ENCODE measurements around the gene SAMD1. TPM values are rescaled to one million over a fixed set of nuclear protein-coding genes. Genes with fewer than 3 reads are reported as not detected.
A peak's percentile ranks its signal among the peaks of the same experiment; 100 is the strongest.

The SAMD1 gene
- total RNA-seq, 1 donor: 27.9 TPM

DNA sequence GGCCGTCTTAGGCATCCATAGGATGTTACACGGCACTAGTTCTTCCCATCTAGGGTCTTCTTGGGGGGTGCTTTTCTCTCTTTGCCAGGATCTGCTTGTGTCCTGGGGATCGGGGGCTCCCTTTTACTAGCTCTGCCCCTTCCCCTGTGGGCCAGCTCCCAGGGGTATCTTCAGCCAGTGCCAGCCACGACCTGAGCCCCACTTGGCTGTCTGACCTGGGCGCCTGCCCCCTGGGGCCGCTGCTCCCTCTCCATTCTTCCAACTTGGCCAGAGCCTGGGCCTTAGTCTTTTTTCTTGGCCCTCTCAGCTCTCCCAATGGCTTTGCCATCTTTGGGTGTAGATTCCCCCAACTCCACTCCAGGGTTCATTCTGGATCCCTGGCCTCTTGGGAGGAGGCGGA, 23.9 kb upstream of the SAMD1 start:
- Histone ChIP-seq H3K4me2 (ENCODE audit: insufficient read depth, low read length) (no peak overlapping the region), H3K4me1 (ENCODE audit: insufficient read depth, low read length) (peaks cover 44% of the 10 kb centered on the region), H4K20me1 (ENCODE audit: insufficient read depth, low read length) (peaks cover 10% of the 10 kb centered on the region), H2AFZ (ENCODE audit: low read length) (no peak overlapping the region), H3K27me3 (ENCODE audit: insufficient read depth, low read length) (no peaks in the 10 kb centered on the region), H3K79me2 (ENCODE audit: insufficient read depth, low read length) (peaks cover 75% of the 10 kb centered on the region), H3K9me3 (ENCODE audit: low read depth, low read length) (no peaks in the 10 kb centered on the region), H3K27ac (ENCODE audit: low read depth, low read length) (no peak overlapping the region), H3K4me3 (ENCODE audit: insufficient read depth, low read length) (no peak overlapping the region), H3K36me3 (ENCODE audit: insufficient read depth, low read length) (peaks cover 6% of the 10 kb centered on the region)
- TF ChIP-seq, protein P1, sequence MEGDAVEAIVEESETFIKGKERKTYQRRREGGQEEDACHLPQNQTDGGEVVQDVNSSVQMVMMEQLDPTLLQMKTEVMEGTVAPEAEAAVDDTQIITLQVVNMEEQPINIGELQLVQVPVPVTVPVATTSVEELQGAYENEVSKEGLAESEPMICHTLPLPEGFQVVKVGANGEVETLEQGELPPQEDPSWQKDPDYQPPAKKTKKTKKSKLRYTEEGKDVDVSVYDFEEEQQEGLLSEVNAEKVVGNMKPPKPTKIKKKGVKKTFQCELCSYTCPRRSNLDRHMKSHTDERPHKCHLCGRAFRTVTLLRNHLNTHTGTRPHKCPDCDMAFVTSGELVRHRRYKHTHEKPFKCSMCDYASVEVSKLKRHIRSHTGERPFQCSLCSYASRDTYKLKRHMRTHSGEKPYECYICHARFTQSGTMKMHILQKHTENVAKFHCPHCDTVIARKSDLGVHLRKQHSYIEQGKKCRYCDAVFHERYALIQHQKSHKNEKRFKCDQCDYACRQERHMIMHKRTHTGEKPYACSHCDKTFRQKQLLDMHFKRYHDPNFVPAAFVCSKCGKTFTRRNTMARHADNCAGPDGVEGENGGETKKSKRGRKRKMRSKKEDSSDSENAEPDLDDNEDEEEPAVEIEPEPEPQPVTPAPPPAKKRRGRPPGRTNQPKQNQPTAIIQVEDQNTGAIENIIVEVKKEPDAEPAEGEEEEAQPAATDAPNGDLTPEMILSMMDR (IDR thresholded peaks at IDR 0.05; ENCODE audit: extremely low read depth, low read depth, low read length): no peak
- no peak for DNase-seq (ENCODE audit: insufficient read length, low spot score, missing footprints)

DNA sequence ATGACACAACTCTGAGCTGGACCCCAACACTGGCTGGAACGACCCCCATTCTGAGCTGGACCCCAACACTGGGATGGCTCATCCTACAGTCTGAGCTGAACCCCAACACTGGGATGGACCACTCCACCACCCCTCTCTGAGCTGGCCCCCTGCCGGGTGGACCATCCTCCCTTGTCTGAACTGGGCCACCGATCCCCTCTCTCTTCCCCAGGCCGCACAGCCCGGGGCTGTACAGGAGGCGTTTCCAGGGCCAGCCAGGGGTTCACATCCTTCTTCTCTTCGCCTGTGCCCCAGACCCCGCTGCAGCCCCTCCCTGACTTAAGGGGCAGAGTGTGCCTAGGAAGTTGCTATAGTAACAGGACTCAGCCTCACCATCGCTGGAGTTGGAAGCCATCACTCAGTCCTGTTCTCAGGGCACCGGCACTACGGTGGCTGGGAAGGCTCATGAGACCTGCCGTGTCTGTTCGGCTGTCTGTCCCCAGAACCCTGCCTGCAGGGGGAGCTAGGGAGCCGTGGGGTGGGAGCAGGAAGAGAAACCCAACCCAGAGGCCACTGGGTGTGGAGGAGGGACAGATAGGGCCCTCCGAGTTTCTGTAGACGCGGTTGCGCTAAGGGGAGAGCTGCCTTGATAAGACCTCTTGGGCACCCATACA, 23.3 kb upstream of the SAMD1 start:
- Histone ChIP-seq H3K27me3 (ENCODE audit: insufficient read depth, low read length) (no peaks in the 10 kb centered on the region), H4K20me1 (ENCODE audit: insufficient read depth, low read length) (peaks cover 10% of the 10 kb centered on the region), H3K4me3 (ENCODE audit: insufficient read depth, low read length) (no peak overlapping the region), H3K9me3 (ENCODE audit: low read depth, low read length) (no peaks in the 10 kb centered on the region), H3K27ac (ENCODE audit: low read depth, low read length) (no peak overlapping the region), H3K4me2 (ENCODE audit: insufficient read depth, low read length) (peak overlapping the region; percentile 75), H3K36me3 (ENCODE audit: insufficient read depth, low read length) (peaks cover 6% of the 10 kb centered on the region), H3K4me1 (ENCODE audit: insufficient read depth, low read length) (peaks cover 39% of the 10 kb centered on the region), H2AFZ (ENCODE audit: low read length) (no peak overlapping the region), H3K79me2 (ENCODE audit: insufficient read depth, low read length) (peaks cover 80% of the 10 kb centered on the region)
- DNase-seq (ENCODE audit: insufficient read length, low spot score, missing footprints): peak; percentile 69
- TF ChIP-seq, protein P1 (IDR thresholded peaks at IDR 0.05; ENCODE audit: extremely low read depth, low read depth, low read length): peak; percentile 35

DNA sequence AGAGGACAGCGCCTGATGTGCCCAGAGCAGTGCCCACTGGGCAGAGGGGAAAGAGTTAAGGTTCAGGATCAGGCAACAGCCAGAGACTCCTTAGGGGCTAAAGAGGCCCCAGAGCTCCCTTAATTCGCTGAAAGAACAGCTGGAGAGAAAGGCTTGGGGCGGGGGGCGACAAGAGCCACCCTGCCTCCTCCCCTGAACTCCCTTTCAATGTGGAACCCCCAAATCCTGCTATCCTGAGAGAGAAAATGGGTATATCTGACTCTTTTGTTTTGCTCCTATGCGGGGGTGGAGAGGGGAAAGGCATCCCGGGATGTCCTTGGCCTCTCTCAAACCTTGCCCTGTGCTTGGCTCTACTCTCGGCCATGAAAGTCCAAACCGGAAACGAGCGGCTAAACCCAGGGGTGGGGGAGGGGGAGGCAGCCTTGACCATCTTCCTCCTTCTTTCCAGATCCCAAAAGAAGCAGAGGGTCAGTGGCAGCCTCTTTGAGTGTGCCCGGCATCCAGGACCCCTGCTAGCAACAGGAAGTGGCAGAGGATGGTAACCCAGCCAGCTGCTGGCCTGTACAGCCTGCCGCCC, 22.3 kb upstream of the SAMD1 start:
- Histone ChIP-seq H3K4me3 (ENCODE audit: insufficient read depth, low read length) (peak overlapping the region; percentile 51), H3K27me3 (ENCODE audit: insufficient read depth, low read length) (no peaks in the 10 kb centered on the region), H3K4me1 (ENCODE audit: insufficient read depth, low read length) (peaks cover 32% of the 10 kb centered on the region), H3K4me2 (ENCODE audit: insufficient read depth, low read length) (peak overlapping the region; percentile 75), H4K20me1 (ENCODE audit: insufficient read depth, low read length) (peaks cover 11% of the 10 kb centered on the region), H3K9me3 (ENCODE audit: low read depth, low read length) (no peaks in the 10 kb centered on the region), H2AFZ (ENCODE audit: low read length) (peak overlapping the region; percentile 40), H3K27ac (ENCODE audit: low read depth, low read length) (peak overlapping the region; percentile 67), H3K36me3 (ENCODE audit: insufficient read depth, low read length) (peaks cover 6% of the 10 kb centered on the region), H3K79me2 (ENCODE audit: insufficient read depth, low read length) (peaks cover 82% of the 10 kb centered on the region)
- DNase-seq (ENCODE audit: insufficient read length, low spot score, missing footprints): peak; percentile 92
- TF ChIP-seq, protein P1 (IDR thresholded peaks at IDR 0.05; ENCODE audit: extremely low read depth, low read depth, low read length): no peak

DNA sequence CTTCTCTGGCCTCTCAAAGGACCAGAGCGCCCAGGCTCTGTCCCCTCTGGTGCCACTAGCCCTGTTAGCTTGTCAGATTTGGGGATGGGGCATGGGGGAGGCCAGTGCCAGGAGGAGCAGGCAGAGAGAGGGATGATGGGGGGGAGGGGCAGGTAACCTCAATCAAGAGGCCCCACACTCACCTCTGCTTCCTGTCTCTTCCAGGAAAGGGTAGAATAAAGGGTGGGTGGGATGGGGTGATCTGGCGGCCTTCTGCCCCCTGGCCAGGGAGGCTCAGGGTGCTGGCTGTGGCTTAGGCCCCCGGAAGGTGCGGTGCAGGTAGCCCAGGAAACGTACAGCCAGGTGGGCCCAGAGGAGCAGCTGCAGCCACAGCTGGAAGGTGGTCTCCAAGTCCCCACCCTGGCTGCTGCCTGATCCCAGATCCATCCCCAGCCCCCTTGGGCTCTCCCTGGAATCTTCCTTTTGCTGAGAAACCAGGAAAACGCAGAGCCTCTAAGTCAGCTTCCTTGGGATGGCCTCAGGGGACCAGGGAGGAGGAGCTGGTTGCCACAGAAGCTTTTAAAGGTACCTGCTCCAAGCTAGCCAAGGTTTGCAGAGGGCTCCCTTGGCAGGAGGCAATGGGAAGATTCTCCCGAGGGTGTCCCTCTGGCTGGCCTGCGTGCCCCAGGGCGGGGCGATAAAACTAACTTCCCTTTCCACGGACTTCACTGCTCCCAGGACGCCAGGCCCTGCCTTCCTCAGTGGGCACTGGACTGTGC, 21.7 kb upstream of the SAMD1 start:
- Histone ChIP-seq H3K4me2 (ENCODE audit: insufficient read depth, low read length) (peak overlapping the region; percentile 75), H4K20me1 (ENCODE audit: insufficient read depth, low read length) (peaks cover 13% of the 10 kb centered on the region)

More for the DNA sequence above, 21.7 kb upstream of the SAMD1 start:
- peak overlapping the region; percentile 40 for H2AFZ ChIP-seq (ENCODE audit: low read length)
- TF ChIP-seq, protein P1 (IDR thresholded peaks at IDR 0.05; ENCODE audit: extremely low read depth, low read depth, low read length): no peak
- H3K36me3 ChIP-seq (ENCODE audit: insufficient read depth, low read length): peaks cover 8% of the 10 kb centered on the region
- peak overlapping the region; percentile 67 for H3K27ac ChIP-seq (ENCODE audit: low read depth, low read length)
- peak overlapping the region; percentile 51 for H3K4me3 ChIP-seq (ENCODE audit: insufficient read depth, low read length)
- H3K79me2 ChIP-seq (ENCODE audit: insufficient read depth, low read length): peaks cover 87% of the 10 kb centered on the region
- no peaks in the 10 kb centered on the region for H3K27me3 ChIP-seq (ENCODE audit: insufficient read depth, low read length)
- no peaks in the 10 kb centered on the region for H3K9me3 ChIP-seq (ENCODE audit: low read depth, low read length)
- peaks cover 32% of the 10 kb centered on the region for H3K4me1 ChIP-seq (ENCODE audit: insufficient read depth, low read length)
- peak; percentile 96 for DNase-seq (ENCODE audit: insufficient read length, low spot score, missing footprints)

Data from osteoblast (primary cell).